GOT3 (cell line): ENCODE results near the gene MED31.
A peak's percentile ranks its signal among the peaks of the same experiment; 100 is the strongest.
"Not testable (repeated sequence)": the region's sequence is repeated elsewhere in the genome, so short reads cannot be mapped to it uniquely, and the experiment has no call there.

Experiments used
- DNase-seq: peaks from one replicate; lab custom pipeline; 2025; ENCODE audit warnings: mixed read lengths; lab: John Stamatoyannopoulos, UW

The MED31 gene

GRCh38 chr17:6651354-6651918 lies at the start of gene MED31, which contains the start of gene C17orf100:
MED31 (minus strand) TSS chr17:6651605; CDS start chr17:6651528, 77 bp downstream.
C17orf100 (plus strand) TSS chr17:6651762; CDS start chr17:6651914, 152 bp downstream.
- DNase-seq, result peak; percentile 86

- DNase-seq, result no peak
These were observed 49.5 kb upstream of the MED31 start for GRCh38 chr17:6700948-6701307.

DNA sequence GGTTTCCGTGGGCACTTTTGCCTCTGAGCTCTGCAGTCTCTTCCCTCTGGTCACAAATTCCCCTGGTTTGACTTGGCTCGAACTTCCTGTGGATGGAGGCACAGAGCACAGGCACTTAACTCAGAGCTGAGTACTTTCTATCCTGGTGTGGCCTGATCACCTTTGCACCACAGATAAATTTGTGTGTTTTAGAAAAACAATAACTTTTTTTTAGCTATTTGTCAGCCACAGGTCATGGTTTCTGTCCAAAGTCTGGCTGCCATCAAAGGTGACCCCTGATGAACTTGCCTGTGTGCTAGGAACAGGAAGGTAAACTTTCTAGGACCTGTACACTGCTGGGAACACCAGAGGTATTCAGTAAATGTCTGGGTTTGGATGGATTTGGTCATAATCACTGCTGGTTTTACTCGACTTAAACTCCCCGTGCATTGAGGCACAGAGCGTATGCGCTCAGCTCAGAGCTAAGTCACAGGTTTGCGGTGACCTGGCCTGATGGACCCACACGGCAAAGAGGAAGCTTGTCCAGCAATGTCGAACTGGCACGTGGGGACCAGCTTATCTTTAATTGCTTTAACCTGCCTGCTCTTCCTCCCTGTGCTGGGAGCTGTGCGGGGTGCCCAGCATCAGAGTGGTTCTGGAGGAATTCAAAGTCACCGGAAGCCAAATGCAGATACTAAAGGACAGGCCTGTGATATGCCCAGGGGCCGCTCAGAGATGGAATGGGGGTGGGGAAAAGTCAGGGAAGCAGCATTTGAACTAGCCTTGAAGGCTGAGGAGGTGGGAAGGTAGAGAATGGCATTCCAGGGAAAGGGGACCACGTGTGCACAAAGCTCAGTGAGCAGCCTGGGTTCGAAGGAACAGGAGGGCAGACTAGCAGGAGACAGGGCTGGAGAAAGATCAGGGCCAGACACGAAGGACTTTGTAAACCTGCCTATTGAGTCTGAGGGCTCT lies 48.9 kb upstream of the MED31 start:
- DNase-seq, result no peak

- no peak for DNase-seq
These were observed 46.6 kb upstream of the MED31 start for GRCh38 chr17:6698004-6698403.

- no peak for DNase-seq
These were observed 45.5 kb upstream of the MED31 start for GRCh38 chr17:6696906-6697305.

- no peak for DNase-seq
These were observed 44.2 kb upstream of the MED31 start for GRCh38 chr17:6695565-6695964.

GRCh38 chr17:6695051-6695450 lies 43.6 kb upstream of the MED31 start:
- no peak for DNase-seq

GRCh38 chr17:6691958-6692357 lies 40.6 kb upstream of the MED31 start:
- not testable (repeated sequence) for DNase-seq

DNA sequence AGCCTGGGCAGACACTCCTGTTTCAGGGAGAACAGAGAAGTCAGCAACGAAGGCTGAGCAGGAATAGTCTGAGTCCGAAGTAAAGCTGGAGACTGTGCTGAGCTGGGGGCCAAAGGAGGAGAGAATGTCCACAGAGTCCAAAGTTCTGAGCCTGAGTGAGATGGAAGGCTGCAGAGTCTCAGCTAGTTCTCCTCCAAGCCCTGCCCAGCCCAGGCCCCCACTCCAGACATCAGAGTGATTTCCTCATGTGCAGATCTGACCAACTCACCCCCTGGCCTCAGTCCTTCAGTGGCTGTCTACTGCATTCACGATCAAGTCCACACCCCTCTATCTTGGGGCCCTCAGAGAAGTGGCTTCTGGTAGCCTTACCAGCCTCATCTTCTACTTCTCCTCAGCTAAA lies 40.1 kb upstream of the MED31 start:
- DNase-seq, result no peak

GRCh38 chr17:6690641-6691040 lies 39.2 kb upstream of the MED31 start:
- DNase-seq, result no peak

DNA sequence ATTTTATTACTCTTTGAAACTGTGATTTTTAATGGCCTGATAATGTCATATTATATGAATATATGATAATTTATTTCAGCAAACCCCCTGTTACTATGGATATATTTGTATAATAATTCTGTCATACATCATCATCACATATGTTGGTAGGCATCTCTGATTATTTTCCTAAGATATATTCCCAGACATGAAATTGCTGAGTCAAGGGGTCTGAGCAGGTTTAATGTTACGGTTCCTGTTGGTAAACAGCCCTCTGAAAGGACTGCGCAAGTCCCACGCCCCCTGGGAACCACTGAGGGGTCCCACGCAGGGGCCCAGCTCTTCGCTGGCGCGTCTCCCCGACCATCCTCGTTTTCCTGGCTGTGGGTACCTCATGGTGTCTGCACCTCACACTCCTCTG lies 37.5 kb upstream of the MED31 start:
- no peak for DNase-seq

DNA sequence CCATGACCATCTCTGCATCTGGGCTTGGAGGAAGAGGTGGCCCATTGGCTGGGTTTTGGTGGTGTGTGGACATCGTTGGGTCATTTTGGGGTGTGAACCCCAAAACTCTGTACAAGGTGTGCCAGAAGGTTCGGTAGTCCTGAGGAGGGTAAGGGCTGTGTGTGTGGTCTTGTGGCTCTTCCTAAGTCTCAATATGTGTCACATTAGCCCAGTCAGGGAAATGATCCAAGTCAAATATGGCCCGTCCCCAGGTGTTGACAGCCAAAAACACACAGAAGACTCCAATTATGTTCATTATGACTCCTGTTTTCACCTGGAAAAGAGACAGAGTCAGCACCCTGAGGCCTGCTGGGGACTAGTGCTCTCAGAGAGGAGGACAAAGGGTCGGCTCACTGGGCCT lies 34.6 kb upstream of the MED31 start:
- no peak for DNase-seq

DNA sequence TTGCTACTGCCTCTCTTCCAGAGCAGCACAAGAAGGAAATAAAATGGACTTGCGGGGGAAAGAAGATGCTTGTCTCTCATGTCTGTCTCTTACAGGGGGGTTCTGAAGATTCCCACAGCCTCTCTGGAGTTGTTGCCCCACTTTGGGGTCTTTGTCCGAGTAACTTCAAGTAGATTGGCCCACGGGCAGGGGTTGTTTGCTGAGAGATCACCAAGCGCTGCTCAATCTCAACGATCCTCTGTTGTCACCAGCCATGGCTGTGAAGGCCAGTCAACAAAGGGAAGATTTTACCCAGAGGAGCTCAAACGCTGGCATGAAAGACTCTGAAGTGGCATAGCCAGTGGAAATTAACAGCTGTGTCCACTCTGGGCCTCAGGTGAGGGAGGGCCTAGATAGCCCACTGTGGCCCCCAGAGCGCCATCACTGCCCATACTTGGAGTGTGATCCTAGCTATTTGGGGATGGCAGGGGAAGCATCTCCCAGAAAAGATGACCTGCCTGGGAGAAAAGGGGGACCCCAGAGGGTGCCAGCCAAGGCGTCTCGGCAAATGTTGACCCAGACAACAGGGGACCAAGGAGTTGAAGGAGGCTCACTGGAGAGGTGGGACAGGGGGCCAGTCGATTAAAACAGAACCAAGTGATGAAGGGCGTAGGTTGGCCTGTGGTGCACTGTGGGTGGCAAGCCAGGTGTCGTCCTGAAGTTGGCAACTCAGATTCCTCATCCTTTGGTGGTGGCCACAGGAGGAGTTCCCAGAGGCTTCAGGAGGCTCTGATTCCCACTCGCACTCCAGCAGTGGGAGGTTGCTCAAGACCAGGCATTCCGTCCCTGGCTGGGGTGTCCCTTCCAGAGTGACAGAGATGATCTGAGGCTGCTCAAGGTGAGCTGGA lies 33.7 kb upstream of the MED31 start:
- DNase-seq, result no peak

GRCh38 chr17:6684460-6684783 lies 33.0 kb upstream of the MED31 start:
- DNase-seq, result no peak

GRCh38 chr17:6683730-6684459 lies 32.5 kb upstream of the MED31 start:
- no peak for DNase-seq

DNA sequence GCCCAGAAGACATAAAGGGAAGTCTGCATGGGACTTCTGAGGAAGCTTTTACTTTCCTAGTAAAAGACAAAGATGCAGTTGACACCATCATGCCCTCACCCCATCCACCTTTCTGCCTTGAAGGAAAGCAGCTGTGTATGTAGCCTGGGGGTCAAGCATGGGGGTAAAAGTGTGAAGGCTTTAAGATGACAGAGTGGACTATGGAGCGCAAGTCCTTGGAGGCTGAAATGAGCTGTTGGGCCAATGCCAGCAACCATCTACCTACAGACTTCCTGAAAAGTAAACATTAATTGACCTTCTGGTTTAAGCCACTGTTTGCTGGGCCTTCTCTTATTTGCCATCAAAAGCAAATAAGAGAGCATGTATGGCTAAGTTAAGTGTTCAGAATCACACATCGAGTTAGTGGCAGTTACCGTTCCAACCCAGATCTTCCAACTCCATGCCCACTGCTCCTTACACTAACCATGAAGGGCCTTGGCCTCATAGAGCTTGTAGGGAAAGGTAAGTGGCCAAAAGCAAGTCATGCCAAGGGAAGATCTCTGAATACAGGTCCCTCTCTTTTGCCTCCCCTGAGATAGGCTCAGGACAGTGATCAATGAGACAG lies 31.8 kb upstream of the MED31 start:
- DNase-seq, result no peak

DNA sequence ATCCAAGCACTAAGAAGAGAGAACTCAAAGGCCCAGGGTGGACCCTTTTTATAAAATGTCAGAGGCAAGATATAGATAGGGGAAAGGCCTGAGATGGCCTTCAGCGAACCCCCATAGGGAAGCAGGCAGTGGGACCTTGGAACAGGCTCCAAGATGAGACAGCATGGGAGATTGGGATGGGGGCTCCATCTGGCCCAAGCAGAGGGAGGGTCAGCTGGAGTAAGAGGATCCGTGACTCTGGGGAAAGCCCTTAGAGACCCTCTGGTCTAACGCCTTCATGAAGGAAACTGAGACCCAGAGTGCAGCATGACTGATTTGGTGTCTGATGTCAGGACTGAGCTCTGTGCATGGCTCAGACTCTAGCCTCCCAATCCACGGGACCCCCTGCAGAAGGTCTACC lies 30.9 kb upstream of the MED31 start:
- DNase-seq, result no peak

DNA sequence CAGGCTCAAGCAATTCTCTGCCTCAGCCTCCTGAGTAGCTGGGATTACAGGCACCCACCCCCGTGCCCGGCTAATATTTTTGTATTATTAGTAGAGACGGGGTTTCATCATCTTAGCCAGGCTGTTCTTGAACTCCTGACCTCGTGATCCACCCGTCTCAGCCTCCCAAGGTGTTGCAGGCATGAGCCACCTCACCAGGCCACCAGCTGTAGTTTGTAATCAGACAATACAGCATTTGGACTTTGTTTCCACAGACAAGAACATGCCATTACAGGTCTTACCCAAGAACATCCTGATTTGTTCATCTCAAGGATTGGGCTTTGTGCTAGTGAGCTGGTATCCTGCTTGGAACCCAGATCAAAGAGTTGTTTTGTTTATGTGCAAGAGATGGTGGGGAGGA lies 30.3 kb upstream of the MED31 start:
- no peak for DNase-seq

DNA sequence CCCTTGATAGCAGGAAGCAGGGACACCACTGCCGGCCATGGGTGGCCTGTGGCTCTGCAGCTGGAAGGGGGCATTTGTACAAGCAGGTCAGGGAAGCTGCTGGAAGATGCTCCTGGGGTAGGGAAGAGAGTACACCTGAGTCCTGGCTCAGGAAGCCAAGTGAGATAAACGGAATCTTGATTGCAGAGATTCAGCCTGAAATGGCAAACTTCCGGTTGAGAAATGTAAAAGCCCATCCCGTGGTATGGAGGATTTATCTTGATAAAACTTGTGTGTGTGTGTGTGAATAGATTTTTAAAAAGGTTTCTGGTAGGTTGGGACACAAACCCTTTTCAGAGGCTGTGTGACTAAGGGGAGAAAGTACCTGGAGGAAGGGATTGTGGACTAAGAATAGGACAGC lies 29.8 kb upstream of the MED31 start:
- DNase-seq, result no peak

DNA sequence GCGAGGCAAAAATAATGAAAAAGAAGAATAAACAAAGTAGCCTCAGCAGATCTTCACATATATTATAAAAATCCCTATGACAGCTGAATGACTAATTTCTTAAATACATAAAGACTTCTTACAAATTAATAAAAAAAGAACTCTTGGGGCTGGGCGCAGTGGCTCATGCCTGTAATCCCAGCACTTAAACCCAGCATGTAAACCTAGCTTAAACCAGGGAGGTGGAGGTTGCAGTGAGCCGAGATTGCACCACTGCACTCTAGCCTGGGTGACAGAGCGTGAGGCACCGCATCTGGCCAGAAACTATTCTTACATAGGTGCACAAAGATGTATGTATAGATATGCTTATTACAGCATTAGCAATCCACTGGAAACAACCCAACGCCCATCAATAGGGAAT lies 27.8 kb upstream of the MED31 start:
- DNase-seq, result no peak

- no peak for DNase-seq
These were observed 26.5 kb upstream of the MED31 start for GRCh38 chr17:6677946-6678345.
